Neural progenitor cell (in vitro differentiated cells): Measurements from ENCODE around the gene CPNE4.

Experiments
- EZH2 ChIP-seq: fragments of 200-600 bp; sonication (generic); IDR thresholded peaks from 2 replicates; pipeline ENCODE4 v1.6.1; 2017; ENCODE audit warnings: antibody characterized with exemption, mild to moderate bottlenecking, moderate library complexity
- EZH2phosphoT487 ChIP-seq: fragments of 200-600 bp; sonication (generic); IDR thresholded peaks from 2 replicates; pipeline ENCODE4 v1.6.1; 2017; ENCODE audit warnings: antibody characterized with exemption
- TF ChIP-seq, protein P1 (sequence below): fragments of 200-600 bp; sonication (generic); IDR thresholded peaks from 2 replicates; pipeline ENCODE4 v1.5.1; 2017; ENCODE audit warnings: antibody characterized with exemption, mild to moderate bottlenecking

DNA sequence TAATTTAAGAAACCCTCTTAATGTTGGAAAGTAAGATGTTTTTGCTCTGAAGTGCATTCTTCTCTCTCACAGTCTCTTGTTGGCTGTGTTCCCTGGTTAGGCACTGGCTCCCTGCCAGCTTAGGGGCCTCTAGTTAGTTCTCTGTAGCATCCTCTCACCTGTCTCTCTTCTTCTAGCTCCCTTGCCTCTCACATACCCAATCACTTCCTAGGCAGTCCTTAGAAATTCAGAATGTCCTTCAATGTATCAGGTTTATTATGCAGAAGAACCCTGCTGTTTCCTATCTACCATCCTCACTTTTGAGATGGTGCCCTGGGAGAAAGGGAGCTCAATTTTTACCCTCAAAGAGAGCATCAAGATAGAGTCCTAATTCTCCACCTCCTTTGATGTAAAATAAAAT lies 36.2 kb upstream of the CPNE4 start:
- TF ChIP-seq, protein P1, sequence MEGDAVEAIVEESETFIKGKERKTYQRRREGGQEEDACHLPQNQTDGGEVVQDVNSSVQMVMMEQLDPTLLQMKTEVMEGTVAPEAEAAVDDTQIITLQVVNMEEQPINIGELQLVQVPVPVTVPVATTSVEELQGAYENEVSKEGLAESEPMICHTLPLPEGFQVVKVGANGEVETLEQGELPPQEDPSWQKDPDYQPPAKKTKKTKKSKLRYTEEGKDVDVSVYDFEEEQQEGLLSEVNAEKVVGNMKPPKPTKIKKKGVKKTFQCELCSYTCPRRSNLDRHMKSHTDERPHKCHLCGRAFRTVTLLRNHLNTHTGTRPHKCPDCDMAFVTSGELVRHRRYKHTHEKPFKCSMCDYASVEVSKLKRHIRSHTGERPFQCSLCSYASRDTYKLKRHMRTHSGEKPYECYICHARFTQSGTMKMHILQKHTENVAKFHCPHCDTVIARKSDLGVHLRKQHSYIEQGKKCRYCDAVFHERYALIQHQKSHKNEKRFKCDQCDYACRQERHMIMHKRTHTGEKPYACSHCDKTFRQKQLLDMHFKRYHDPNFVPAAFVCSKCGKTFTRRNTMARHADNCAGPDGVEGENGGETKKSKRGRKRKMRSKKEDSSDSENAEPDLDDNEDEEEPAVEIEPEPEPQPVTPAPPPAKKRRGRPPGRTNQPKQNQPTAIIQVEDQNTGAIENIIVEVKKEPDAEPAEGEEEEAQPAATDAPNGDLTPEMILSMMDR = no peak
- TF ChIP-seq EZH2phosphoT487 (no peak), EZH2 (no peak)
